Esophagus muscularis mucosa (tissue), 4 donors: Measurements from ENCODE around the gene NPTXR. TPM values are rescaled to one million over a fixed set of nuclear protein-coding genes. Genes with fewer than 3 reads are reported as not detected.

Source experiments
- DNase-seq: peaks from one replicate; pipeline ENCODE4 v3.0.0-alpha.2; 2017; ENCODE audit errors: extremely low spot score
- H3K27ac ChIP-seq, 4 donors: fragments of 200-600 bp; sonication (generic); replicated peaks in 1 of 4; 1 replicate in 3 of 4; 2 replicates in 1 of 4; pipeline ENCODE4 v1.5.1; 2016 to 2019; ENCODE audit warnings: mild to moderate bottlenecking in 1 of 4
- H3K27me3 ChIP-seq, 4 donors: fragments of 200-600 bp; sonication (generic); one replicate each; pipeline versions ENCODE4 v1.5.1 to v1.6.0; 2016 to 2019
- H3K36me3 ChIP-seq, 4 donors: fragments of 200-600 bp; sonication (generic); one replicate each; pipeline ENCODE4 v1.5.1; 2016 to 2019
- H3K4me1 ChIP-seq, 4 donors: fragments of 200-600 bp; sonication (generic); one replicate each; pipeline ENCODE4 v1.5.1; 2016 to 2019
- H3K4me3 ChIP-seq, 4 donors: fragments of 200-600 bp; sonication (generic); 1 replicate in 2 of 4; 2 replicates in 2 of 4; pipeline ENCODE4 v1.5.1; 2016 to 2019; ENCODE audit warnings: mild to moderate bottlenecking in 4 of 4, moderate library complexity in 1 of 4
- H3K9me3 ChIP-seq, 4 donors: fragments of 200-600 bp; sonication (generic); 1 replicate in 3 of 4; 2 replicates in 1 of 4; pipeline ENCODE4 v1.5.1; 2016 to 2019
- EP300 ChIP-seq: sonication (generic); formaldehyde crosslinking; IDR thresholded peaks from one replicate; pipeline ENCODE4 v1.6.1; 2017; ENCODE audit warnings: antibody characterized with exemption
- POLR2A ChIP-seq: fragments of 450-650 bp; IDR thresholded peaks from one replicate; pipeline ENCODE4 v1.6.1; 2017; ENCODE audit warnings: antibody characterized with exemption, moderate library complexity, mild to moderate bottlenecking, low read depth
- POLR2AphosphoS5 ChIP-seq, 2 donors: sonication (generic); formaldehyde crosslinking; IDR thresholded peaks; one replicate each; pipeline ENCODE4 v1.6.1; 2017; ENCODE audit warnings: antibody characterized with exemption in 2 of 2
- WGBS: methylation state at CpG from one replicate; pipeline ENCODE4 v1.1.5; 2018; 5-methylcytosine and 5-hydroxymethylcytosine counted together
- intact Hi-C: fragments of 100-400 bp; cut with DNase I; formaldehyde crosslinking; loops from one replicate; pipeline ENCODE4 v1.15.1; 2023
- total RNA-seq, 4 donors: library from RNA; depleted of rRNA; stranded (reverse); fragments of >200 nt; gene quantifications; one replicate each; pipeline versions ENCODE4 v1.1.0 to v1.2.1, GENCODE V29; 2016
- TF ChIP-seq, protein P1 (sequence below), 3 experiments: fragments of 200-600 bp in 2 of 3; fragments of 450-650 bp in 1 of 3; sonication (generic) in 2 of 3; IDR thresholded peaks; one replicate each; pipeline ENCODE4 v1.5.1; 2017 to 2019; ENCODE audit warnings: antibody characterized with exemption in 3 of 3, mild to moderate bottlenecking in 2 of 3, moderate library complexity in 1 of 3

NPTXR gene
- total RNA-seq, 4 donors from 2014 or later = 8.2 to 15.0 (median 8.8) TPM

DNA sequence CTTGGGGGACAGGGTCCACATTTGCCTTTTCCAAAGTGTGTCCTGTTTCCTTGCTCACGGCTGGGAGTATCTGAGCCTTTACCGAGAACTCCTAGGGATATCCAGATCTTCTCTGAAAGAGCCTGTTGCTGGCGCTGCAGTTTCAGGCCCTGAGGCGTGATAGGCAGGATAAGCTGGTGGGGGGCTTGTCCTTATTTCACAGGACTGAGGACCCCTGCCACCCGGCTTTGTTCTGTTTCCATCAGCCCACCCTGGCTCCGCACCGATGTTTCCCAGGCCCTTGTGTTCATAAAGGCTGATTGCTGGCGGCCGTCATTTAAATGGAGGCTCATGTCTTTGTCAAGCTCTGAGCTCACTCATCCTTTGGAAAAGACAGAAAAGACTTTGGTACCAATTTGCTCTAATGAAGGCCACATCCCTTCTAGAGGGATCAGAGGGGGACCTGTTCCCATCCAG lies 9.4 kb upstream of the NPTXR start:
- no peaks in the 10 kb centered on the region for H3K27me3 ChIP-seq
- no peak overlapping the region for H3K4me3 ChIP-seq
- no peak overlapping the region for H3K27ac ChIP-seq
- H3K36me3 ChIP-seq = no peaks in the 10 kb centered on the region
- no peaks in the 10 kb centered on the region for H3K4me1 ChIP-seq
- no peak for TF ChIP-seq EP300
- no peak for TF ChIP-seq POLR2AphosphoS5 (IDR thresholded peaks at IDR 0.05)
- TF ChIP-seq, protein P1, sequence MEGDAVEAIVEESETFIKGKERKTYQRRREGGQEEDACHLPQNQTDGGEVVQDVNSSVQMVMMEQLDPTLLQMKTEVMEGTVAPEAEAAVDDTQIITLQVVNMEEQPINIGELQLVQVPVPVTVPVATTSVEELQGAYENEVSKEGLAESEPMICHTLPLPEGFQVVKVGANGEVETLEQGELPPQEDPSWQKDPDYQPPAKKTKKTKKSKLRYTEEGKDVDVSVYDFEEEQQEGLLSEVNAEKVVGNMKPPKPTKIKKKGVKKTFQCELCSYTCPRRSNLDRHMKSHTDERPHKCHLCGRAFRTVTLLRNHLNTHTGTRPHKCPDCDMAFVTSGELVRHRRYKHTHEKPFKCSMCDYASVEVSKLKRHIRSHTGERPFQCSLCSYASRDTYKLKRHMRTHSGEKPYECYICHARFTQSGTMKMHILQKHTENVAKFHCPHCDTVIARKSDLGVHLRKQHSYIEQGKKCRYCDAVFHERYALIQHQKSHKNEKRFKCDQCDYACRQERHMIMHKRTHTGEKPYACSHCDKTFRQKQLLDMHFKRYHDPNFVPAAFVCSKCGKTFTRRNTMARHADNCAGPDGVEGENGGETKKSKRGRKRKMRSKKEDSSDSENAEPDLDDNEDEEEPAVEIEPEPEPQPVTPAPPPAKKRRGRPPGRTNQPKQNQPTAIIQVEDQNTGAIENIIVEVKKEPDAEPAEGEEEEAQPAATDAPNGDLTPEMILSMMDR (IDR thresholded peaks at IDR 0.05) = no peak
- TF ChIP-seq POLR2A = no peak
- no peak for DNase-seq
- H3K9me3 ChIP-seq = no peaks in the 10 kb centered on the region
- WGBS = 86% methylated on average over 7 of the region's 9 CpGs
- intact Hi-C loops = no loop called here

DNA sequence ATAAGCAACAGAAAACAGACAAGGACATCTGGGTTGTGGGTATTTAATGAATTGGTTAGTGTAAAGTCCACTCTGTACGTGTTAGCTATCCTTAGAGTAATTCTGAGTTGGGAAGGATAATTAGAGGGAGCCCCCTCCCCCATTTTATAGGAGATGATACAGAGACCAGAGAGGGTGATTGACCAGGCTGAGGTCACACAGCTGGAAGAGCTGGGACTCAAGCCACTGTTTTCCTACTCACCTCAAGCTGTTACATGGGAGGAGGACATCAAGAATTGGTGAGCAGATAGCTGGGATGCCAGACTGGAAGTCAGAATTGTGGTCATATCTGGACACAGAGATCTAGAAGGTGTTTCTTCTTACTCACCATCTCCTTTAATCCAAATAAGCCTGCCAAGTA lies 8.7 kb upstream of the NPTXR start:
- Histone ChIP-seq H3K27me3 (no peaks in the 10 kb centered on the region), H3K9me3 (no peaks in the 10 kb centered on the region), H3K36me3 (no peaks in the 10 kb centered on the region), H3K4me1 (no peaks in the 10 kb centered on the region), H3K4me3 (no peak overlapping the region), H3K27ac (no peak overlapping the region)
- intact Hi-C loops = no loop called here
- 83% methylated on average over 1 of the region's 1 CpG for WGBS
- DNase-seq = no peak
- TF ChIP-seq, protein P1 (IDR thresholded peaks at IDR 0.05) = no peak
- TF ChIP-seq EP300 (no peak), POLR2AphosphoS5 (IDR thresholded peaks at IDR 0.05) (no peak), POLR2A (no peak)

DNA sequence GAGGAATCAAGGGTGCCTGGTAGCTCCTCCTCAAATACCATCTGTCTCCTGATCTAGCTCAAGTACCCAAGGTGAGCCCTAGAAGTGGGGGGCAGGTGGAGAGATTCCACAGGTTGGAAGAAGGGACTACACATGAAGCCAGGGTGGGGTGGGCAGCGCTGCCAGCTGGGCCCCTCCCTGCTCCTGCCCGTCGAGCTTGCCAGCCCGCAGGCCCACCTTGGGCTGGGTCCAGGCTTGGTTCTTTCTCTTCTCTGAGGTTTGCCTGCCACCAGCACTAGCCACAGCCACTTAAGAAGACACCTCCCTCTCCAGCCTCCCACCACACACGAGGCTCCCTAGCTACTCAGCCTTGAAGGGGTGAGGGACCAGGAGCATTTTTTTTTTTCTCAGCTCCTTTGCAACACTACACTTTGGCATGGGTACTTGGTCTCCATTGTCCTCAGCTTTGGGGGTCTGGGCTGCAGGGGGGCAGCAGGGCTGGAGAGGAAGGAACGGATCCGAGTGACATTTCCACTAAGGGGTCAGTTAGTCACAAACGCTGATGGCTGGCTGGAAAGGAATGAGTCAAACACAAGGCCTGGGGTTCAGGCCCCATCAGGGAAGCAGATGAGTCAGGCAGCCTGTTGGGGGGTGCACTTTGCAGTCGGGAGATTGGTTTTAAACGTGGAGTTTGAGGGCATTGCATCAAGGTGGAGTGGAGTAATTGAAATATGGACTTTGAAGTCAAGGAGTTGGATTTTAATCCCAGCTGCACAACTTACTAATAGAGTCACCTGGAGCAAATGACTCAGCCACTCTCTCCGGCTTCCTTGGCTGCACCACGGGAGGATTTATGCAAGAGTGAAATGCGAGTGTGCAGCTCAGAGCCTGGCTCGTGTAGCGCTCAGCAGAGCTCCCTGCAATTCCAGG lies 7.4 kb upstream of the NPTXR start:
- no peak for TF ChIP-seq EP300
- TF ChIP-seq POLR2A = no peak
- no peak for TF ChIP-seq POLR2AphosphoS5 (IDR thresholded peaks at IDR 0.05)
- TF ChIP-seq, protein P1 (IDR thresholded peaks at IDR 0.05) = no peak
- intact Hi-C loops = no loop called here
- no peaks in the 10 kb centered on the region for H3K36me3 ChIP-seq
- no peak for DNase-seq
- no peak overlapping the region for H3K27ac ChIP-seq
- H3K4me3 ChIP-seq = no peak overlapping the region
- H3K9me3 ChIP-seq = no peaks in the 10 kb centered on the region
- no peaks in the 10 kb centered on the region for H3K27me3 ChIP-seq
- WGBS = 52% methylated on average over 15 of the region's 15 CpGs
- H3K4me1 ChIP-seq = no peaks in the 10 kb centered on the region

DNA sequence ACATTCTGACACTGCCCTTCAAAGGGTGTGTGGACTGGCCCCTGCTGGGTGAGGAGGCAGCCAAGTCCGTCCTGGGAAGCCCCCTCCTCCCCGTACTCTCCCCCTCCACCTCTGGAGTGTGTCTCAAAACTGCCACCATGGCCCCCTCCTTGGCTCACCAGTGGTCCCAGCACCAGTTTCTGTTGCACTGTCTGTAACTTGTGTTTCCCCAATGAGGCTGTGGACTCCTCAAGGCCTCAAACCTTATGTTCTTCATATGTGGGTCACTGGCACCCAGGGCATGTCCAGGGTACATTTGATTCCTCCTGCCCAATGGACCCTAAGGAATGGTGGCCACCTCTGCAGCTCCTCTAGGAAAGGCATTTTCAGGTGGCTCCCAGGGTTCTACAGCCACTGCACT lies 6.6 kb upstream of the NPTXR start:
- no peaks in the 10 kb centered on the region for H3K27me3 ChIP-seq
- no peaks in the 10 kb centered on the region for H3K4me1 ChIP-seq
- no peak overlapping the region for H3K27ac ChIP-seq
- no peaks in the 10 kb centered on the region for H3K9me3 ChIP-seq
- 61% methylated on average over 2 of the region's 2 CpGs for WGBS
- no peak overlapping the region for H3K4me3 ChIP-seq
- no peaks in the 10 kb centered on the region for H3K36me3 ChIP-seq
- no peak for DNase-seq
- intact Hi-C loops = no loop called here
- TF ChIP-seq, protein P1 (IDR thresholded peaks at IDR 0.05) = no peak
- no peak for TF ChIP-seq POLR2AphosphoS5 (IDR thresholded peaks at IDR 0.05)
- TF ChIP-seq POLR2A = no peak
- TF ChIP-seq EP300 = no peak
